Measurements from ENCODE around the gene WDR86.

Gene WDR86

GRCh38 chr7:151409667-151410404 is at the start of gene WDR86:
WDR86 (minus strand) TSS chr7:151410038; CDS start chr7:151409589, 449 bp downstream.
- DNase-seq: no peak

- no peak for DNase-seq
Observed at GRCh38 chr7:151457534-151457933, 47.7 kb upstream of the WDR86 start.

GRCh38 chr7:151456782-151457181 is 46.9 kb upstream of the WDR86 start:
- no peak for DNase-seq

- DNase-seq: no peak
Observed at GRCh38 chr7:151456276-151456675, 46.4 kb upstream of the WDR86 start.

GRCh38 chr7:151455690-151456089 is 45.9 kb upstream of the WDR86 start:
- no peak for DNase-seq

- DNase-seq: no peak
Observed at GRCh38 chr7:151454932-151455530, 45.2 kb upstream of the WDR86 start.

- DNase-seq: no peak
Observed at GRCh38 chr7:151454305-151454704, 44.5 kb upstream of the WDR86 start.

GRCh38 chr7:151453326-151453791 is 43.5 kb upstream of the WDR86 start:
- DNase-seq: no peak

GRCh38 chr7:151452680-151453325 is 43.0 kb upstream of the WDR86 start:
- DNase-seq: no peak

- no peak for DNase-seq
Observed at GRCh38 chr7:151451626-151452571, 42.1 kb upstream of the WDR86 start.

- DNase-seq: no peak
Observed at GRCh38 chr7:151451156-151451555, 41.3 kb upstream of the WDR86 start.

- DNase-seq: no peak
Observed at GRCh38 chr7:151449990-151450389, 40.2 kb upstream of the WDR86 start.

- DNase-seq: peak; percentile 71 to 75
Observed at GRCh38 chr7:151448261-151449252, 38.7 kb upstream of the WDR86 start.

GRCh38 chr7:151447901-151448260 is 38.0 kb upstream of the WDR86 start:
- no peak for DNase-seq

GRCh38 chr7:151447312-151447711 is 37.5 kb upstream of the WDR86 start:
- DNase-seq: no peak

GRCh38 chr7:151446412-151446811 is 36.6 kb upstream of the WDR86 start:
- no peak for DNase-seq

GRCh38 chr7:151444632-151445031 is 34.8 kb upstream of the WDR86 start:
- DNase-seq: no peak

GRCh38 chr7:151442776-151443496 is 33.1 kb upstream of the WDR86 start:
- DNase-seq: no peak

- no peak for DNase-seq
Observed at GRCh38 chr7:151440799-151441445, 31.1 kb upstream of the WDR86 start.
